ENCODE data around the gene ABCA4.
"Not testable (repeated sequence)": the region's sequence is repeated elsewhere in the genome, so short reads cannot be mapped to it uniquely, and the experiment has no call there.

Gene ABCA4

DNA sequence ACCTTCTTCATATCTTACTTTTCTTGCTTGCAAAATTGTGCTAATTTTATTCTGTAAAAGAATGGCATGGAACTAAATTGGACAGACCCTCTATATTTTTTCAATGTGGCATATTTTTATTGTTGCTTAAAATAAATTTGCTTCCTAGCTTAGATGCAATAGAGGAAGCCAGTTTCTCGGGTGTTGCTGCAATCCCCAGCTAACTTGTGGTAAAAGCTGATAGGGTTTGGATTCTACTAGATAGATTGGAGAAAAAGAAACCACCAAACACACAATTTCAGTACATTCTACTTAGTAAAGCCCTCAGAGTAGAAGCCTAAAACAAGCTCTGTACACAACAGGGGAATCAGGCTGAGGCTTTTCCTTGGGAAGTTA lies 162.2 kb downstream of the ABCA4 start:
- no peak overlapping the region for H3K4me3 ChIP-seq
- no peak for DNase-seq (ENCODE audit: low spot score)
- TF ChIP-seq CTCF (IDR thresholded peaks at IDR 0.05), result no peak
- H3K27ac ChIP-seq, result no peak overlapping the region

GRCh38 chr1:93958032-93958725 lies 162.8 kb downstream of the ABCA4 start:
- no peak for DNase-seq (ENCODE audit: low spot score)
- no peak for TF ChIP-seq CTCF (IDR thresholded peaks at IDR 0.05)
- no peak overlapping the region for H3K27ac ChIP-seq

GRCh38 chr1:93955765-93956164 lies 165.2 kb downstream of the ABCA4 start:
- no peak for TF ChIP-seq CTCF (IDR thresholded peaks at IDR 0.05)
- Histone ChIP-seq H3K4me3 (no peak overlapping the region), H3K27ac (no peak overlapping the region)
- DNase-seq (ENCODE audit: low spot score), result no peak

More at GRCh38 chr1:93958032-93958725, 162.8 kb downstream of the ABCA4 start:
- no peak overlapping the region for H3K4me3 ChIP-seq

- not testable (repeated sequence) for H3K27ac ChIP-seq; H3K4me3 ChIP-seq; DNase-seq (ENCODE audit: low spot score)
Observed at GRCh38 chr1:93947002-93947686, 173.8 kb downstream of the ABCA4 start.
